Small intestine (tissue), 7 donors: ENCODE measurements around the gene MAMLD1. TPM values are rescaled to one million over a fixed set of nuclear protein-coding genes. Genes with fewer than 3 reads are reported as not detected.

ENCODE experiments used
- DNase-seq, 2 donors: peaks; one replicate each; pipeline versions ENCODE4 v3.0.0 to v3.0.0-alpha.2; 2013
- FAIRE-seq: peaks from 2 replicates; lab custom pipeline; 2012; peaks lifted over from hg19 to GRCh38; lab: Jason Lieb, UNC
- H3K27ac ChIP-seq, 3 donors: one replicate each; pipeline ENCODE4 v1.5.1; 2013; ENCODE audit warnings: low read length in 2 of 3, mild to moderate bottlenecking in 2 of 3, control low read depth in 1 of 3, inconsistent platforms in 1 of 3, low read depth in 1 of 3, moderate library complexity in 1 of 3
- H3K27me3 ChIP-seq, 3 donors: one replicate each; pipeline ENCODE4 v1.6.1; 2013; ENCODE audit warnings: low read length in 3 of 3, inconsistent platforms in 1 of 3; ENCODE audit not compliant: control insufficient read depth in 3 of 3, insufficient read depth in 3 of 3
- H3K36me3 ChIP-seq, 3 donors: one replicate each; pipeline ENCODE4 v1.6.1; 2013; ENCODE audit warnings: low read length in 3 of 3, inconsistent platforms in 1 of 3, low read depth in 1 of 3, mild to moderate bottlenecking in 1 of 3, moderate library complexity in 1 of 3; ENCODE audit not compliant: control insufficient read depth in 3 of 3, insufficient read depth in 2 of 3
- H3K4me1 ChIP-seq, 3 donors: one replicate each; pipeline ENCODE4 v1.6.1; 2013; ENCODE audit warnings: low read length in 2 of 3, inconsistent platforms in 1 of 3, low read depth in 1 of 3, mild to moderate bottlenecking in 1 of 3, moderate library complexity in 1 of 3; ENCODE audit not compliant: control insufficient read depth in 3 of 3, insufficient read depth in 2 of 3
- H3K4me3 ChIP-seq, 3 donors: one replicate each; pipeline ENCODE4 v1.5.1; 2013; ENCODE audit warnings: low read length in 3 of 3, control low read depth in 1 of 3, inconsistent platforms in 1 of 3, low read depth in 1 of 3, mild to moderate bottlenecking in 1 of 3, moderate library complexity in 1 of 3
- H3K9me3 ChIP-seq, 2 donors: one replicate each; pipeline ENCODE4 v1.6.1; 2013; ENCODE audit warnings: low read depth in 1 of 2, low read length in 1 of 2; ENCODE audit not compliant: control insufficient read depth in 2 of 2, insufficient read depth in 1 of 2
- WGBS, 3 donors: extraction: QIAGEN DNeasy Blood & Tissue Kit; methylation state at CpG; one replicate each; pipeline ENCODE4 v1.1.7; 2013; 5-methylcytosine and 5-hydroxymethylcytosine counted together
- polyA plus RNA-seq, 4 donors: library from polyadenylated mRNA; stranded (reverse) in 3 of 4; unstranded in 1 of 4; fragments of 200-250 nt in 3 of 4; fragments of 120-200 nt in 1 of 4; gene quantifications; one replicate each; pipeline versions ENCODE4 v1.2.1 to v1.2.3, GENCODE V29; 2013
- donor health status: healthy with polysubstance abuse.
- donor health status: control.
- donor health status: control.
- donor health status: Bipolar disorder and iron deficiency.
- donor health status: healthy.

Gene MAMLD1
- polyA plus RNA-seq, 4 donors = 0.81 to 2.2 (median 1.4) TPM; not detected in 1

DNA sequence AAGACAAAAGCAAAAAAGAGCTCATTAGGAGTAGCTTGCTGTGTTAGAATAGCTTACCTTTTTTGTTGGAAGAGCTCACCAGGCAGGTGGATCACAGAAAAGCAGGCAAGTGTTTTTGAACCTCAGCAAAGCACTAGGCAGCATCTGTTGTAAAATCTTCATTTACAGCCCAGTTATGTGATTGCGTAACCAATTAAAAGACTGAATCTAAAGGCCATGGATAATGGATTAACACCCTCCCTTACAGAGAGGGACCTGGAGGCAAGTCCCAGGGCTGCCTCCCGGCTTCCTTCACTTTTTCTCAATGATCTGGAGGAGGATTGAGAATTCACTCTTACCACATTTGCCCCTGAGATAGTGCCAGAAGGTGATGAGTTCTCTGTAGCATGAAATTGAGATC, 51.1 kb downstream of the MAMLD1 start:
- 38 to 77% (median 55%) methylated on average over 2 of the region's 2 CpGs for WGBS, 3 donors
- DNase-seq (no peak), FAIRE-seq (no peak)
- Histone ChIP-seq H3K27me3 (no peaks in the 10 kb centered on the region), H3K4me1 (no peaks in the 10 kb centered on the region), H3K9me3 (no peaks in the 10 kb centered on the region), H3K4me3 (no peak overlapping the region), H3K36me3 (no peaks in the 10 kb centered on the region), H3K27ac (no peak overlapping the region)

DNA sequence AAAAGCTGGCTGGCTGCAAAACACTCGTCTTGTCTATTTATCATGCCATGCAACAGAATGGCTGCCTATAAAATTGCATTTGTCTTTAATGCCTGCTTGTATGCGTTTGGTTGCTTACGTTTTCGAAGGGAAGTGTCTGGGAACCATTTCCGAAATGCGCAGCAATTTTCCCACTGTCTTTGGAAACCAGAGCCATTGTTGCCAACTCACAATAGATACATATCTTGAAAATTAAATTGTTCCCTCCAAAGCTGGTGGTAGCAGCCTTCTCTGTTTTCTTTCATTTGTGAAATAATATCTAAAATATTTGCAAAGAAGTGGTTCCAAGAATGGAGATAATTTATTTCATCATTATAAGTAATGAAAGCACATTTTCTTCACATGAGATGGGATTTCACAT, 53.4 kb downstream of the MAMLD1 start:
- Histone ChIP-seq H3K4me1 (no peaks in the 10 kb centered on the region), H3K27ac (no peak overlapping the region), H3K4me3 (no peak overlapping the region), H3K27me3 (no peaks in the 10 kb centered on the region), H3K9me3 (no peaks in the 10 kb centered on the region), H3K36me3 (no peaks in the 10 kb centered on the region)
- FAIRE-seq (no peak), DNase-seq (no peak)
- 87 to 89% (median 88%) methylated on average over 6 of the region's 6 CpGs for WGBS, 3 donors

DNA sequence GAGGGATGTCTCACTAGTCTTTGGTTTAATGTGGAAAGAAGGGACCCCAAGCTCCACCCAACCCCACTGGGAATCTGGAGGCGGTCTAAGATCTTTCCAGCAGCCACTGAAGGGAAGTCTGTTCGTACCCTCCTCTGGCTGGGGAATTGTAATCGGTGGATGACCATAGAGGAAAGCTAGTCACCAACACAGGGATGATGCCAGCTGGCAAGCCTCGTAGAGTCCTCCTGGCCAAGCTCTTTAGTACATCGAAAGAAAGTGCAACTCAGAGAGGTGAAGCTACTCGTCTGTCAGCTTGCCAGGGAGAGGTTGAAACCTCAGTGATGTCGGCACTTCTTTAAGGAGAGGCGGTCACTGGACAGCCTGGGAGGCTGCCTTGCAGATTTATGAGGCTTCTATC, 58.7 kb downstream of the MAMLD1 start:
- Histone ChIP-seq H3K36me3 (no peaks in the 10 kb centered on the region), H3K27ac (no peak overlapping the region), H3K4me3 (no peak overlapping the region), H3K27me3 (no peaks in the 10 kb centered on the region), H3K4me1 (no peaks in the 10 kb centered on the region), H3K9me3 (no peaks in the 10 kb centered on the region)
- DNase-seq (no peak), FAIRE-seq (no peak)
- WGBS, 3 donors = 69 to 78% (median 74%) methylated on average over 8 of the region's 8 CpGs

DNA sequence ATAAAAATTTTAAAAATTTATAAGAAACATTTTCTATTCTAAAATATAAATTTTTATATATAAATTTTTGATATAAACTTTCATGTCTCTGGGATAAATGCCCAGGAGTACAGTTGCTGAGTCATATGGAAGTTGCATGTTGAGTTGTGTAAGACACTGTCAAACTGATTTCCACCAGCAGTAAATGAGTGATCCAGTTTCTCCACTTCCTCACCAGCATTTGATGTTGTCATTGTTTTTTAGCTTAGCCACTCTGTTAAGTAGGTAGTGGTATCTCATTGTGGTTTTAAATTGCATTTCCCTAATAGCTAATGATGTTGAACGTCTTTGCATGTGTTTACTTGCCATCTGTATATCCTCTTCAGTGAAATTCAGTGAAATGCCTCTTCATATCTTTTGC, 66.5 kb downstream of the MAMLD1 start:
- FAIRE-seq (no peak), DNase-seq (no peak)
- Histone ChIP-seq H3K4me1 (no peaks in the 10 kb centered on the region), H3K27me3 (no peaks in the 10 kb centered on the region), H3K4me3 (no peak overlapping the region), H3K36me3 (no peaks in the 10 kb centered on the region), H3K9me3 (no peaks in the 10 kb centered on the region), H3K27ac (no peak overlapping the region)
- WGBS, 3 donors = 36 to 71% (median 52%) methylated on average over 1 of the region's 1 CpG

DNA sequence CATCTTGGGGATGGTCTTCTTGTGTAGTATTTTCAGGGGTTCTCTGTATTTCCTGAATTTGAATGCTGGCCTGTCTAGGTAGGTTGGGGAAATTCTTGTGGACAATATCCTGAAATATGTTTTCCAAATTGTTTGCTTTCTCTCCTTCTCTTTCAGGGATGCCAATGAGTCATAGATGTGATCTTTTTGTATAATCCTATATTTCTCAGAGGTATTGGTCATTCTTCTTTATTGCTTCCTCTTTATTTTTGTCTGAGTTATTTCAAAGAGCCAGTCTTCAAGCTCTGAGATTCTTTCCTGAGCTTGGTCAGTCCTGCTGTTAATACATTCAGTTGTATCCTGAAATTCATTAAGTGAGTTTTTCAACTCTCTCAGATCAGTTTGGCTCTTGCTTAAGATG, 73.1 kb downstream of the MAMLD1 start:
- Histone ChIP-seq H3K4me1 (no peaks in the 10 kb centered on the region), H3K27ac (no peak overlapping the region), H3K9me3 (no peaks in the 10 kb centered on the region), H3K4me3 (no peak overlapping the region), H3K27me3 (no peaks in the 10 kb centered on the region), H3K36me3 (no peaks in the 10 kb centered on the region)
- DNase-seq = no peak
- no peak for FAIRE-seq

DNA sequence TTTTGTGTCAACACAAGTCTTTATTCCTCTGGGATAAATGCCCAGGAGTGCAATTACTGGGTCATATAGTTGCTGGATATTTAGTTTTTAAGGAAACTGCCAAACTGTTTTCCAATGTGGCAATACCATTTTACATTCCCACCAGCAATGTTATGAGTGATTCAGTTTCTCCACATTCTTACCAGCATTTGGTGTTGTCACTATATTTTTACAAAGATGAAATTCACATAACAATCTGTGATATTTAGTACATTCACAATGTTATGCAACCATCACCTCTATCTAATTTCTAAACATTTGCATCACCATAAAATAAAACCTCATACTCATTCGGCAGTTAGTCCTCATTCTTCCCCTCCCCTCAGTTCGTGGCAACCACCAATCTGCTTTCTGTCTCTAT, 75.0 kb downstream of the MAMLD1 start:
- Histone ChIP-seq H3K36me3 (no peaks in the 10 kb centered on the region), H3K27me3 (no peaks in the 10 kb centered on the region), H3K4me1 (no peaks in the 10 kb centered on the region), H3K27ac (no peak overlapping the region), H3K4me3 (no peak overlapping the region), H3K9me3 (no peaks in the 10 kb centered on the region)
- FAIRE-seq (no peak), DNase-seq (no peak)
- 76 to 84% (median 82%) methylated on average over 2 of the region's 2 CpGs for WGBS, 3 donors

DNA sequence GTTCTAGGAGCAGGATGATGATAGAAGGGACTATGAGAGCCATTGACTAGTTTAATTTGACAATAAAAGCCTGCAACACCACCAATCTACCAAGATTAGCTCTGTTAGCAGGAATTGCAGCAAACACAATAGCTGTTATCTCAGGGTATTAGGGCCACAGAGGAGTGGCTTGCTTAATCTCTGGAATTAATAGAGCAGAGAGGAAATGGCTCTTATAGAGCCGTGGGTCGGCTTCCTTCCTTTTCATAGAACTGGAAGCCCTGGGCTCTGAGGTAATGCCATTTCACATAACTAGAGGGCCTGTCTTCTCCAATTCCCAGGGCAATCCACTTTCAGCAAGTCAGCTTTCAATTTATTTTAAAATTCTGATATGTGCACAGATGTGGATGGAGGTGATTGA, 83.0 kb downstream of the MAMLD1 start:
- DNase-seq (no peak), FAIRE-seq (no peak)
- H3K4me3 ChIP-seq = no peak overlapping the region
- H3K36me3 ChIP-seq = no peaks in the 10 kb centered on the region
- no peaks in the 10 kb centered on the region for H3K27me3 ChIP-seq
- WGBS, 3 donors = 0 to 37% (median 35%) methylated on average over 2 of the region's 2 CpGs
- no peak overlapping the region for H3K27ac ChIP-seq
- H3K9me3 ChIP-seq = no peaks in the 10 kb centered on the region
- H3K4me1 ChIP-seq = no peaks in the 10 kb centered on the region

DNA sequence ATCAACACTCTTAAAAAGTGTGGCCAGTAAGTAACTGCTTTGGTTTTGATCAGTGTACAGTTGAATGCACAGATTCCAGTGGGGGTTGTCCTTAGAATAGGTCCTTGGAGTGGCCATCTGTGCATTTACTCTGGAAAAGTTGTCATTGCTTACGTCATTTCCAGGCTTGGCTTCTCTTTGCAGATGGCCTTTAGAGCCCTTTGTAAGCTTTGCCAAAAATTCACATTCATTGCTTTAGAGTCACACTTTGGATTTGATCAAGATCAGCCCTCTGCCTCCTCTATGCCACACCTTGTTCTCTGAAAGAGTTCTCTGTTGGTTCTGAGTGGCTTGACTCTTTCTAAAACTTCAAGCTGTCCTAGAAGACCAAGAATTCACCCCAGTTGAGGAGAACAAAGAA, 83.9 kb downstream of the MAMLD1 start:
- WGBS, 3 donors = 30 to 56% (median 45%) methylated on average over 1 of the region's 1 CpG
- no peaks in the 10 kb centered on the region for H3K9me3 ChIP-seq
- no peak overlapping the region for H3K4me3 ChIP-seq

DNA sequence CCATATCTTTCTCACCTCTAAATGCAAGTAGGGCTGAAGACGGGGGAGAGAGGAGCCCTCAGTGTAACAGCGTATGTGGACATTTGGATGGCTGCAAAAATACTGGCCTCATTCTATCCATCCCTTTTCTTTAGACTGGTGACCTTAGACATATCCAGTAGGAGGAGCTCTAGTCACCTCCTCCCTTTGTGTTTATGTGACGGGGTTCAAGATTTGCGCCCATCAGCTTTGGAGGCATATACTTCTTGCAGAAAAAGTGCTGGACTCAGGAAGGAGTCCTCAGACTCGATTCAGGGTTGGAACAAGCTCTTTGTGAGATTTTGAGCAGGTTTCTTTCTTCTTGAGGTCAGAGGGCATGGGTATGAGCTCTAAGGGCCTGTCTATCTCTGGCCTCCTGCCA, 86.2 kb downstream of the MAMLD1 start:
- Histone ChIP-seq H3K4me1 (no peaks in the 10 kb centered on the region), H3K4me3 (no peak overlapping the region), H3K27me3 (no peaks in the 10 kb centered on the region), H3K9me3 (no peaks in the 10 kb centered on the region), H3K36me3 (no peaks in the 10 kb centered on the region), H3K27ac (no peak overlapping the region)
- WGBS, 3 donors = 72 to 89% (median 85%) methylated on average over 5 of the region's 5 CpGs
- no peak for FAIRE-seq
- no peak for DNase-seq

More for the DNA sequence above, 83.9 kb downstream of the MAMLD1 start:
- H3K4me1 ChIP-seq = no peaks in the 10 kb centered on the region
- no peaks in the 10 kb centered on the region for H3K27me3 ChIP-seq
- FAIRE-seq (no peak), DNase-seq (no peak)
- H3K27ac ChIP-seq = no peak overlapping the region
- no peaks in the 10 kb centered on the region for H3K36me3 ChIP-seq
